ENCODE data around the gene LYL1.
"Not testable (repeated sequence)": the region's sequence is repeated elsewhere in the genome, so short reads cannot be mapped to it uniquely, and the experiment has no call there.

LYL1 gene

GRCh38 chr19:13102666-13103580, at the start of gene LYL1:
TSS of gene LYL1 (minus strand) at chr19:13102858. CDS start at chr19:13101171, 1,687 bp downstream.
- DNase-seq (ENCODE audit: low read depth) = no peak

DNA sequence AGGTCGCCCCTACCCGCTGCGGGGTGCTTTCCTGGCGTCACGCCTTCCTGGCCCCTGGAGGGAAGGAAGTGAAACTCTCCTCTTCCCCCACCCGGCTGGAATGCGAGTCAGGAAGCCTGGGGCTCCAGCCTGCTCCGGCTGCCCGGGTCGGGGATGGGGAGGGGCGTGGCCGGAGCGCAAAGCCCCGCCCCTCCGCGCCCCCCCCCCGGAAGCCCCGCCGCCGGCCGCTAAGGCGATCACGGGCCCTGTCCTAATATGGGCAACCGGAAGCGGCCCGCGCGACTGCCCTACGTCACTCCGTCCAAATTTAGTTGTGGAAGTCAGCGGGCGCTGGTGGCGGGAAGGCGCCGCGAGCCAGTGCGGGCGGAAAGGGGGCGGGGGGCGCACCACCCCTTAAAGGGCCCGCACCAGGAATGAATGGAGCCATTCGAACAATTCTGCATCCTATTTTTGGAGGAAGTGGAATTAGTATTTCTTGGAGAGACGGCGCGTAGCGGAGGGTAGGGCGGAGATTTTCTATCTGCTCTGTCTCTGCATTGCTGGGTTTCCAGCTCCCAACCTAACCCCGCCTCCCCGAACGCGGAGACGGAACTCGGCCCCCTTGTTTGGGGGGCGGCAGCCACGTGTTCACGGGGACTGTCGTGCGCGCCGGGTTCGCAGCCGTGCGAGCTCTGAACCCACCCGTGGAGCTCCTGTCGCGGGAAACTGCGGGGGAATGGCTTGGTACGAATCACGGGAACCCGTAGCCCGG, 49.1 kb upstream of the LYL1 start:
- peak; percentile 93 for DNase-seq (ENCODE audit: low read depth)

GRCh38 chr19:13150931-13151604, 48.4 kb upstream of the LYL1 start:
- DNase-seq (ENCODE audit: low read depth) = no peak

DNA sequence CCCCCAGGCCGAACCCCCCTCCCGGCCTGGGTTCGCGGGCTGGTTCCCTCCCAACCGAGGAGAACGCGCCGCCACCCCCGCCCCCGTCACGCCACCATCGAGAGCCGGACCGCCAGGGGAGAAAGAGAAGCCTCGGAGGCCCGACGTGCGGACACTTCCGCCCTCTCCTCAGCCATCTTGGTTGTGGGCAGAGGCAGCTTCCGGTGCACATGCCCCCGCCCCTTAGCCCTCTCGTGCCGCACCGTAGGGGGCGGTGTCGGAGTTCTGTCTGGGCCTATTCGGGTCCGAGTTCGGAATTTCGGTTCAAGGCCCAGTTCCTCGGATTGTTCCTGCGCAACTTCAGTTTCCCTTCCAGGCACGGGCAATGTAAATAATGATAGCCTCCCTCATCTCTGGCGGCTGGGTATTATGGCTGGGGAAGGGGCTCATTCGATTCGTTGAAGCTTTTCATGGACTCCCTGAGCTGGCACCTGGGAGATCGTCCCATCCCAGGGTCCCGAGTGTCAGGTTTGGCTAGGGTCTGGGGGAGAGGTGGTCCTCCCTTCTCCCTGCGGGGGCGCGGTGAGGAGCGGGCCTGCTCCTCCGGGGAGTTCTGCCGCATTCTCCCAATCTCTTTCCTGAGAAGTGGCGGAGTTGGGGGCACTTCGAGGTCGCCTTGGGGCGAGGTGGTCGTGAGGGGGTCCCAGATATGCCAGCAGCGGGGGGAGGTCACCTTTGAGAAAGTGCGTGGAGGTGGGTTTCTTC, 47.7 kb upstream of the LYL1 start, which contains the start of the genes IER2 and STX10:
Gene IER2, plus strand, starts transcription at position 225 of the 744 bp plus-strand sequence. CDS start 2,776 bp downstream, outside the sequence.
Gene STX10, minus strand, starts transcription at position 189 of the 744 bp plus-strand sequence. CDS start 202 bp downstream, outside the sequence.
- DNase-seq (ENCODE audit: low read depth) = peak; percentile 88

- no peak for DNase-seq (ENCODE audit: low read depth)
Observed at GRCh38 chr19:13149628-13150186, 47.0 kb upstream of the LYL1 start.

GRCh38 chr19:13149173-13149627, 46.5 kb upstream of the LYL1 start:
- not testable (repeated sequence) for DNase-seq (ENCODE audit: low read depth)

GRCh38 chr19:13146763-13147563, 44.3 kb upstream of the LYL1 start:
- DNase-seq (ENCODE audit: low read depth) = no peak

DNA sequence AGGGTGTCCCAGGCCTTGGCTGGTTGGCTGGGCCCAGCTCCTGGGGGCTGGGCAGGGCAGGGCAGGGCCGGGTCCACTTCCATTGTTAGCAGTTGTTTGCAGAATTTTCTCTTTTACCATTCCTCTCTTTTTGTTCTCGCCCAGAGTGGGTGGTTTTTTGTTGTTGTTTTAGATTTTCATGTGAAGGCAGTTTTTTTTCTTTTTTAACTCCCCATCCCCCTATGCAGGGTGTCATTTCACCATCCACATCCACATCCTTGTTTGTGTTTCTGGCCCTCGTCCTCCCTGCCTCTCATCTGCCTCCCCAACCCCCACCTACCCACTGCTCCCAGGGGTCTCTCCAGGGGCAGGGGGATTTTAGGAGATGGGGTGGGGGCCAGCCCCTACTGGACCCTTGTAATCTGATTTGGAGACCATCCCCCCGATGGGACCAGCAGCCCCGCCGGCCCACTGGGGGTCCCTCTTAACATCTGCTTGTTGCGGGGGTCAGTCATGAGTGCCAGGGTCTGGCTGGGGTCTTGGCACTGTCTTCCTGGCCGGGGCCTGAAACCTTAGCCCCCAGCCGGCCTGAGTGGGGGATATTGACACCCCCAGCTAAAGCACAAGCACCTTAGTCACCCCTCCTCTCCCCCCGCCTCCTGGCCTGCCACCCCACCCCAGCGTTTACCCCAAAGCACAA, 37.1 kb upstream of the LYL1 start:
- DNase-seq (ENCODE audit: low read depth) = no peak

- DNase-seq (ENCODE audit: low read depth) = no peak
Observed at GRCh38 chr19:13138916-13139198, 36.2 kb upstream of the LYL1 start.

- DNase-seq (ENCODE audit: low read depth) = no peak
Observed at GRCh38 chr19:13138171-13138915, 35.7 kb upstream of the LYL1 start.

GRCh38 chr19:13137290-13137794, 34.7 kb upstream of the LYL1 start:
- DNase-seq (ENCODE audit: low read depth) = no peak

DNA sequence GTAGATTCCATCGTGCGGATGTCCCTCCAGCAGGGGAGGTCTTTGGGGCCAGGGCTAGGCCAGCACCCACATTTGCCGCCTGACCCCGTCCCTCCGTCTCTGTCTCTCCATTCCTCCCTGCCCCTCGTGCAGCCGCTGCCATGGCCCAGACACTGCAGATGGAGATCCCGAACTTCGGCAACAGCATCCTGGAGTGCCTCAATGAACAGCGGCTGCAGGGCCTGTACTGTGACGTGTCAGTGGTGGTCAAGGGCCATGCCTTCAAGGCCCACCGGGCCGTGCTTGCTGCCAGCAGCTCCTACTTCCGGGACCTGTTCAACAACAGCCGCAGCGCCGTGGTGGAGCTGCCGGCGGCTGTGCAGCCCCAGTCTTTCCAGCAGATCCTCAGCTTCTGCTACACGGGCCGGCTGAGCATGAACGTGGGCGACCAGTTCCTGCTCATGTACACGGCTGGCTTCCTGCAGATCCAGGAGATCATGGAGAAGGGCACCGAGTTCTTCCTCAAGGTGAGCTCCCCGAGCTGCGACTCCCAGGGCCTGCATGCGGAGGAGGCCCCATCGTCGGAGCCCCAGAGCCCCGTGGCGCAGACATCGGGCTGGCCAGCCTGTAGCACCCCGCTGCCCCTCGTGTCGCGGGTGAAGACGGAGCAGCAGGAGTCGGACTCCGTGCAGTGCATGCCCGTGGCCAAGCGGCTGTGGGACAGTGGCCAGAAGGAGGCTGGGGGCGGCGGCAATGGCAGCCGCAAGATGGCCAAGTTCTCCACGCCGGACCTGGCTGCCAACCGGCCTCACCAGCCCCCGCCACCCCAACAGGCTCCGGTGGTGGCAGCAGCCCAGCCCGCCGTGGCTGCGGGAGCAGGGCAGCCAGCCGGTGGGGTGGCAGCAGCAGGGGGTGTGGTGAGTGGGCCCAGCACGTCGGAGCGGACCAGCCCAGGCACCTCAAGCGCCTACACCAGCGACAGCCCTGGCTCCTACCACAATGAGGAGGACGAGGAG, 32.7 kb upstream of the LYL1 start:
- DNase-seq (ENCODE audit: low read depth) = no peak

DNA sequence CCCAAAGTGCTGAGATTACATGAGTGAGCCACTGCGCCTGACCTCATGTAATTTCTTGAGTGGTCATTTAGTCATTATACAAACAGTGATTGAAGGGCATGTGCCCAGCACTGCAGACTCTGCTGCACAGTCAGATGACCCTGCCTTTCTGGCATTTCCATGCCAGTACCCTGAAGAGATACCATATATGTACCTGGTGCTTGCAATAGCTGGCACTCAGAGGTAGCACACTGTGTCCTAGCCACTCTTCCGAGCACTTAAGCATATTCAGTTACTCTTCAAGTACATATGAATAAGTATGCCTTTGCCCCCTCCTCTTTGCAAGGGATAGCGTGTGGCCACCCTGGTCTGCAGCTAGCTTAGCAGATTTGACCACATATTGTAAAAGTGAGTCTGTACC, 32.0 kb upstream of the LYL1 start:
- no peak for DNase-seq (ENCODE audit: low read depth)

DNA sequence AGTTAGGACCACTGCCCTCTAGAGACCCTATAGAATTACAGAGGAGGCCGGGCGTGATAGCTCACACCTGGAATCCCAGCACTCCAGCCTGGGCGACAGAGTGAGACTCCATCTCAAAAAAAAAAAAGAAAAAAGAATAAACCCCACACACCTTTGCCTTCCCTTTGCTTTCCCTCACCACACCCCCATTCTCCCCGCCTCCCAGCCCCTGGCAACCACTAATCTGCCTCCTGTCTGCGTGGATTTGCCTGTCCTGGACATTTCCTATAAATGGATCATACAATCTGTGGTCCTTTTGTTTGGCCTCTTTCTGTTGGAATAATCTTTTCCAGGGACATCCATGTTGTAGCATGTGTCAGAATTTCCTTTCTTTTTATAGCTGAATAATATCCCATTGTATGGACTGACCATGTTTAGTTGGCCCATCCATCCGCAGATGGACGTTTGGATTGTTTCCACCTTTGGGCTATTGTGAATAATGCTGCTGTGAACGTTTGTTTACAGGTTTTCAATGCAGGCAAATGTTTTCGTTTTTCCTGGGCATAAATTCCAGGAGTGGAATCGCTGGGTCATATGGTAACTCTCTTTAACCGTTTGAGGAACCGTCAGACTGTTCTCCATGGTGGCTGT, 30.7 kb upstream of the LYL1 start:
- no peak for DNase-seq (ENCODE audit: low read depth)

DNA sequence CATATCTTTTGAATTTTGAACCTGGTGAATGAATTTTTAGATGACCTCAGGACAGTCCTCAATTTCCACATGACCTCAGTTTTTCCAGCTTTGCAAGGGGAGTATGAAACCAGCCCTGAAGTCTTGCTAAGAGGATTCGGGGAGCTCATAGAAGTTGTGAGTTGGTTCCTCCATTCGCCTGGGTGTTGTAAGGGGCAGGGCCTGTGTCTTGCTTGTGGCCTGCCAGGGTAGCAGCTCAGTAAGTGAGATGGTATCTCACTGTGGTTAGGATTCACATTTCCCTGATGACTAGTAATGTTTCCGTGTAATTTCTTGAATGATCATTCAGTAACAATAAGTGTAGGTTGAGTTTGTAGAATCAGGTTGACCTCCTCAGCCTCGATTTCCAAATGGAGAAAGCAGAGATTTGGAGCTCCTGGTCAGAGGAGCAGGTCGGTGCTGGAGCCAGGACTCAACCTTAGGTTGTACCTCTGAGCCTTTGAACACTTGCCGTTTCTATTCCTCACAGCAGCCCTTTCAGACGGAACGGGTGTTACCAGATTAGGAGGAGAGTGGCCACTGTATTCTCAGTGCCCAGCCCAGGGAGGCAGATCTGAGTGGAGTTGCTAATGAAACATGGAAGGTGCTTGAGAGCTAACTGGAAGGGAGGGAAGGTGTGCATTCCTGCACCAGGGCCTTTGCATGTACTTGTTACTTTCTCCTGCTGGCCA, 30.0 kb upstream of the LYL1 start:
- DNase-seq (ENCODE audit: low read depth) = peak; percentile 36

GRCh38 chr19:13130886-13131490, 28.3 kb upstream of the LYL1 start:
- no peak for DNase-seq (ENCODE audit: low read depth)

Data from activated T-cell treated with anti-CD3 and anti-CD28 coated beads for 1 hour (primary cell).